Loucy (cell line): ENCODE results near the gene INAFM2.

Experiments
- EZH2phosphoT487 ChIP-seq: fragments of 200-600 bp; IDR thresholded peaks from 2 replicates; pipeline ENCODE4 v1.6.1; 2018; ENCODE audit warnings: antibody characterized with exemption, mild to moderate bottlenecking, moderate library complexity, borderline replicate concordance
- TF ChIP-seq, protein P1 (sequence below): fragments of 200-600 bp; sonication (generic); conservative IDR thresholded peaks from 2 replicates; pipeline ENCODE4 v1.5.1; 2014; ENCODE audit warnings: mild to moderate bottlenecking, antibody characterized with exemption, low read length

- TF ChIP-seq, protein P1, sequence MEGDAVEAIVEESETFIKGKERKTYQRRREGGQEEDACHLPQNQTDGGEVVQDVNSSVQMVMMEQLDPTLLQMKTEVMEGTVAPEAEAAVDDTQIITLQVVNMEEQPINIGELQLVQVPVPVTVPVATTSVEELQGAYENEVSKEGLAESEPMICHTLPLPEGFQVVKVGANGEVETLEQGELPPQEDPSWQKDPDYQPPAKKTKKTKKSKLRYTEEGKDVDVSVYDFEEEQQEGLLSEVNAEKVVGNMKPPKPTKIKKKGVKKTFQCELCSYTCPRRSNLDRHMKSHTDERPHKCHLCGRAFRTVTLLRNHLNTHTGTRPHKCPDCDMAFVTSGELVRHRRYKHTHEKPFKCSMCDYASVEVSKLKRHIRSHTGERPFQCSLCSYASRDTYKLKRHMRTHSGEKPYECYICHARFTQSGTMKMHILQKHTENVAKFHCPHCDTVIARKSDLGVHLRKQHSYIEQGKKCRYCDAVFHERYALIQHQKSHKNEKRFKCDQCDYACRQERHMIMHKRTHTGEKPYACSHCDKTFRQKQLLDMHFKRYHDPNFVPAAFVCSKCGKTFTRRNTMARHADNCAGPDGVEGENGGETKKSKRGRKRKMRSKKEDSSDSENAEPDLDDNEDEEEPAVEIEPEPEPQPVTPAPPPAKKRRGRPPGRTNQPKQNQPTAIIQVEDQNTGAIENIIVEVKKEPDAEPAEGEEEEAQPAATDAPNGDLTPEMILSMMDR: no peak
- TF ChIP-seq EZH2phosphoT487: no peak
Observed at GRCh38 chr15:40306908-40307307, 16.6 kb upstream of the INAFM2 start.
